SK-N-SH treated with all-trans-retinoic acid at 6 μM for 48 hours (cell line): Measurements from ENCODE around the gene DNAJC15.
A peak's percentile ranks its signal among the peaks of the same experiment; 100 is the strongest.

Experiments
- ATAC-seq: fragments of 200-7000 bp; cut with Tn5 transposase; 3 replicates; pipeline ENCODE4 v1.9.1; 2020; ENCODE audit warnings: mild to moderate bottlenecking, moderate library complexity
- ARNTL ChIP-seq: fragments of 450-650 bp; formaldehyde crosslinking; IDR thresholded peaks from 2 replicates; pipeline ENCODE4 v1.5.0; 2020; ENCODE audit warnings: low read depth, mild to moderate bottlenecking, moderate library complexity, borderline replicate concordance
- BACH2 ChIP-seq: fragments of 250-450 bp; sonication (Bioruptor Pico); IDR thresholded peaks from 2 replicates; pipeline ENCODE4 v1.9.0; 2021; ENCODE audit warnings: mild to moderate bottlenecking, borderline replicate concordance
- CSDC2 ChIP-seq: fragments of 250-450 bp; sonication (Bioruptor Pico); IDR thresholded peaks from 2 replicates; pipeline ENCODE4 v1.5.0; 2020; ENCODE audit warnings: mild to moderate bottlenecking, moderate library complexity
- CSRNP3 ChIP-seq: fragments of 250-450 bp; sonication (Bioruptor Pico); IDR thresholded peaks from 2 replicates; pipeline ENCODE4 v1.5.1; 2021; ENCODE audit warnings: mild to moderate bottlenecking, moderate library complexity
- ESRRG ChIP-seq: fragments of 250-450 bp; sonication (Bioruptor Pico); IDR thresholded peaks from 2 replicates; pipeline ENCODE4 v1.6.1; 2021; ENCODE audit warnings: mild to moderate bottlenecking
- GLIS3 ChIP-seq: fragments of 250-450 bp; sonication (Bioruptor Pico); IDR thresholded peaks from 2 replicates; pipeline ENCODE4 v1.5.0; 2020; ENCODE audit warnings: mild to moderate bottlenecking, moderate library complexity
- ISL1 ChIP-seq: fragments of 250-450 bp; sonication (Bioruptor Pico); IDR thresholded peaks from 2 replicates; pipeline ENCODE4 v2.1.2; 2022; ENCODE audit warnings: mild to moderate bottlenecking, moderate library complexity
- OSR1 ChIP-seq: fragments of 250-450 bp; sonication (Bioruptor Pico); IDR thresholded peaks from 2 replicates; pipeline ENCODE4 v1.8.0; 2022; ENCODE audit warnings: moderate library complexity, mild to moderate bottlenecking, inconsistent platforms
- PPARA ChIP-seq: fragments of 250-450 bp; sonication (Bioruptor Pico); IDR thresholded peaks from 2 replicates; pipeline ENCODE4 v1.5.0; 2020; ENCODE audit warnings: mild to moderate bottlenecking, borderline replicate concordance
- SNAI2 ChIP-seq: fragments of 250-450 bp; sonication (Bioruptor Pico); IDR thresholded peaks from 2 replicates; pipeline ENCODE4 v1.5.0; 2020; ENCODE audit warnings: mild to moderate bottlenecking, moderate library complexity
- TCF4 ChIP-seq: fragments of 250-450 bp; sonication (Bioruptor Pico); IDR thresholded peaks from 2 replicates; pipeline ENCODE4 v1.8.0; 2021; ENCODE audit warnings: mild to moderate bottlenecking, moderate library complexity, borderline replicate concordance
- TOX ChIP-seq: fragments of 250-450 bp; sonication (Bioruptor Pico); IDR thresholded peaks from 2 replicates; pipeline ENCODE4 v1.8.0; 2021; ENCODE audit warnings: mild to moderate bottlenecking, moderate library complexity, borderline replicate concordance
- TSHZ2 ChIP-seq: fragments of 250-450 bp; sonication (Bioruptor Pico); IDR thresholded peaks from 2 replicates; pipeline ENCODE4 v1.5.0; 2020; ENCODE audit warnings: mild to moderate bottlenecking, moderate library complexity
- ZC3H10 ChIP-seq: fragments of 250-450 bp; sonication (Bioruptor Pico); IDR thresholded peaks from 2 replicates; pipeline ENCODE4 v1.5.1; 2021; ENCODE audit warnings: mild to moderate bottlenecking, moderate library complexity
- ZFP3 ChIP-seq: fragments of 250-450 bp; sonication (Bioruptor Pico); IDR thresholded peaks from 2 replicates; pipeline ENCODE4 v1.5.0; 2020; ENCODE audit warnings: mild to moderate bottlenecking, moderate library complexity
- ZFP30 ChIP-seq: fragments of 450-650 bp; formaldehyde crosslinking; IDR thresholded peaks from 2 replicates; pipeline ENCODE4 v1.5.0; 2022; ENCODE audit warnings: mild to moderate bottlenecking, moderate library complexity
- ZNF565 ChIP-seq: fragments of 450-650 bp; formaldehyde crosslinking; conservative IDR thresholded peaks from 2 replicates; pipeline ENCODE4 v1.5.0; 2020; ENCODE audit warnings: low read depth, mild to moderate bottlenecking, moderate library complexity
- ZNF70 ChIP-seq: fragments of 450-650 bp; formaldehyde crosslinking; IDR thresholded peaks from 2 replicates; pipeline ENCODE4 v1.5.0; 2020; ENCODE audit warnings: mild to moderate bottlenecking, moderate library complexity
- ZNF8 ChIP-seq: fragments of 450-650 bp; formaldehyde crosslinking; IDR thresholded peaks from 2 replicates; pipeline ENCODE4 v1.5.0; 2020; ENCODE audit warnings: mild to moderate bottlenecking, moderate library complexity
- TF ChIP-seq, protein P1 (sequence below): fragments of 250-450 bp; sonication (Bioruptor Pico); IDR thresholded peaks from 2 replicates; pipeline ENCODE4 v1.5.1; 2020; ENCODE audit warnings: low read depth, mild to moderate bottlenecking, moderate library complexity
- TF ChIP-seq, protein P2 (sequence below): fragments of 250-450 bp; sonication (Bioruptor Pico); IDR thresholded peaks from 2 replicates; pipeline ENCODE4 v1.8.0; 2020; ENCODE audit warnings: mild to moderate bottlenecking, moderate library complexity, borderline replicate concordance

DNAJC15 gene

DNA sequence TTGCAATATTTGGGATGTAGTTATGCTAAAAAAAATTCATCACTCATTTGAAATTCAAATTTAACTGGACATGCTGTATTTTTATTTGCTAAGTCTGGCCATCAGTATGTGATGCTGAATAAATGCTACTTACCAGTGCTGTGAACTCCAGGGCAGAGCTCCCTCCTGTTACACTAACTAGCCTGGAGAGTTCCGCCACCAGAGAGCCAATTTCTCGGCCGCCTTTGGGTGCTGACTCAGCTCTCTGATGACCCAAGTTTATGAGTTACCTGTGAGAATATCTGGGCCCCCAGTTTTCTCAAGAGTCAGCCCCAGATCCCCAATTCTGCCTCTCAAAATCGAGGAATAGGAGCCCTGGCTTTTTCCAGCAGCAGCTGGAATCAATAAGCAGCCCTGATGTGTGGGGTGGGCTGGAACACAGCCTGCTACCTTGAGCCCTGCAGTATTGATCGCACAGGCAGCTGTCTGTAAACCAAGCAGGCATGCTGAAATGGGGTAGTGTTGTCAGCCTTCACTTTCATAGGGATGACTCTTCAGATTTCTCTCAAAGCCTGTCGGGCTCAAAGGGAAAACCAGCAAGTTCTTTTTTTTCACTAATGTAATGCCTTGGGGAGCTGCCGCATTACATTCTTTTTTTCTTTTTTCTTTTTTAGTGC lies 113.7 kb downstream of the DNAJC15 start:
- ATAC-seq = peak; percentile 24; the same call in 1 of the 3 replicates
- no peak for TF ChIP-seq ARNTL (CRISPR knock-in tag)
- TF ChIP-seq CSDC2 (CRISPR knock-in tag) = no peak
- TF ChIP-seq, protein P1, sequence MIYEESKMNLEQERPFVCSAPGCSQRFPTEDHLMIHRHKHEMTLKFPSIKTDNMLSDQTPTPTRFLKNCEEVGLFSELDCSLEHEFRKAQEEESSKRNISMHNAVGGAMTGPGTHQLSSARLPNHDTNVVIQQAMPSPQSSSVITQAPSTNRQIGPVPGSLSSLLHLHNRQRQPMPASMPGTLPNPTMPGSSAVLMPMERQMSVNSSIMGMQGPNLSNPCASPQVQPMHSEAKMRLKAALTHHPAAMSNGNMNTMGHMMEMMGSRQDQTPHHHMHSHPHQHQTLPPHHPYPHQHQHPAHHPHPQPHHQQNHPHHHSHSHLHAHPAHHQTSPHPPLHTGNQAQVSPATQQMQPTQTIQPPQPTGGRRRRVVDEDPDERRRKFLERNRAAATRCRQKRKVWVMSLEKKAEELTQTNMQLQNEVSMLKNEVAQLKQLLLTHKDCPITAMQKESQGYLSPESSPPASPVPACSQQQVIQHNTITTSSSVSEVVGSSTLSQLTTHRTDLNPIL (CRISPR knock-in tag) = no peak
- TF ChIP-seq, all 23 proteins: peak for 0

- no peak for ATAC-seq
- TF ChIP-seq CSRNP3 (CRISPR knock-in tag) (no peak), TCF4 (CRISPR knock-in tag) (no peak), ZNF565 (CRISPR knock-in tag) (no peak), PPARA (CRISPR knock-in tag) (no peak), BACH2 (CRISPR knock-in tag) (no peak), ISL1 (CRISPR knock-in tag) (no peak), TOX (CRISPR knock-in tag) (no peak), CSDC2 (CRISPR knock-in tag) (no peak), TSHZ2 (CRISPR knock-in tag) (no peak), ZFP3 (no peak), OSR1 (CRISPR knock-in tag) (no peak), ARNTL (CRISPR knock-in tag) (no peak), ZFP30 (no peak), ESRRG (CRISPR knock-in tag) (no peak), ZNF70 (no peak), ZNF8 (CRISPR knock-in tag) (no peak), SNAI2 (no peak), GLIS3 (CRISPR knock-in tag) (no peak)
- TF ChIP-seq, protein P2, sequence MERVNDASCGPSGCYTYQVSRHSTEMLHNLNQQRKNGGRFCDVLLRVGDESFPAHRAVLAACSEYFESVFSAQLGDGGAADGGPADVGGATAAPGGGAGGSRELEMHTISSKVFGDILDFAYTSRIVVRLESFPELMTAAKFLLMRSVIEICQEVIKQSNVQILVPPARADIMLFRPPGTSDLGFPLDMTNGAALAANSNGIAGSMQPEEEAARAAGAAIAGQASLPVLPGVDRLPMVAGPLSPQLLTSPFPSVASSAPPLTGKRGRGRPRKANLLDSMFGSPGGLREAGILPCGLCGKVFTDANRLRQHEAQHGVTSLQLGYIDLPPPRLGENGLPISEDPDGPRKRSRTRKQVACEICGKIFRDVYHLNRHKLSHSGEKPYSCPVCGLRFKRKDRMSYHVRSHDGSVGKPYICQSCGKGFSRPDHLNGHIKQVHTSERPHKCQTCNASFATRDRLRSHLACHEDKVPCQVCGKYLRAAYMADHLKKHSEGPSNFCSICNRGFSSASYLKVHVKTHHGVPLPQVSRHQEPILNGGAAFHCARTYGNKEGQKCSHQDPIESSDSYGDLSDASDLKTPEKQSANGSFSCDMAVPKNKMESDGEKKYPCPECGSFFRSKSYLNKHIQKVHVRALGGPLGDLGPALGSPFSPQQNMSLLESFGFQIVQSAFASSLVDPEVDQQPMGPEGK = no peak
- TF ChIP-seq, protein P1 (CRISPR knock-in tag) = no peak
These were observed 115.8 kb downstream of the DNAJC15 start for GRCh38 chr13:43139211-43139610.

DNA sequence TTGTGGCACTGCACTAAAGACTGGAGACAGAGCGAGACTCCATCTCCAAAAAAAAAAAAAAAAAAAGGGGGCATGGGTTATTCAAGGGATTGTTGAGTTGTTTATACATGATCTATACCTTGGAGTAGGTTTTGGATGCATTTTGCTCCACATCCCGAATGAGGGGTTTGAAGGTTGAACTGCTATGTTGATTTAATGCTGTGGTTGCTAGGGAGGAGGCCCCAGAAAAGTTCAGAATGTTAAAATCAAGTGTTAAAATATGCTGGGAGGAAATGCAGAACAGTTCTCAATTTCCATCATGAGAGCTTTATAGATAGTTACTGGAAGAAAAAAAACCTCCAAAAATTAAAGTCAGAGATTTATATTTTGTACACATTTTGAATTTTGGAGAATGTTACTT lies 116.5 kb downstream of the DNAJC15 start:
- ATAC-seq = no peak
- no peak for TF ChIP-seq ESRRG (CRISPR knock-in tag)
- no peak for TF ChIP-seq ARNTL (CRISPR knock-in tag)
- TF ChIP-seq TOX (CRISPR knock-in tag) = no peak
- TF ChIP-seq ISL1 (CRISPR knock-in tag) = no peak
- no peak for TF ChIP-seq ZNF70
- TF ChIP-seq TCF4 (CRISPR knock-in tag) = no peak
- TF ChIP-seq, protein P1 (CRISPR knock-in tag) = no peak
- TF ChIP-seq TSHZ2 (CRISPR knock-in tag) = no peak
- no peak for TF ChIP-seq GLIS3 (CRISPR knock-in tag)
- TF ChIP-seq, protein P2 = no peak
- TF ChIP-seq ZNF565 (CRISPR knock-in tag) = no peak
- TF ChIP-seq ZC3H10 (CRISPR knock-in tag) = no peak
